ENCODE measurements around the gene VPS54.

DNA sequence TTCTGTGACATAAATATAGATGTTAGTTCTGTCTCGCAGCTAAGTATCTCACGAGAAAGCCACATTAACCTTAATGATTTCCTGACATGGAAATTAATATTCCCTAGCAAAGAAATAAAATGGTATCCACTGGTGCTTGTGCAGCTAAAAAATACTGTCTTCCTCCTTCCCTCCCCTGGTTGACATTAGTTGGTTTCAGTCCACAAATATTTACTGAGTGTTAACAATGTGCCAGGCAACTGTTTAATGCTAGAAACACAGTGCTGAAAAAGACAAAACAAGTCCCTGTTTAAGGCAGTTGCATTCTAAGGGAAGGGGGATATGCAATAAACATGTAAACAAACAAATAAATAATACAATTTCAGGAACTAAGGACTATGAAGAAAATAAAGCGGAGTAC lies 44.2 kb upstream of the VPS54 start:
- TF ChIP-seq, protein P1, sequence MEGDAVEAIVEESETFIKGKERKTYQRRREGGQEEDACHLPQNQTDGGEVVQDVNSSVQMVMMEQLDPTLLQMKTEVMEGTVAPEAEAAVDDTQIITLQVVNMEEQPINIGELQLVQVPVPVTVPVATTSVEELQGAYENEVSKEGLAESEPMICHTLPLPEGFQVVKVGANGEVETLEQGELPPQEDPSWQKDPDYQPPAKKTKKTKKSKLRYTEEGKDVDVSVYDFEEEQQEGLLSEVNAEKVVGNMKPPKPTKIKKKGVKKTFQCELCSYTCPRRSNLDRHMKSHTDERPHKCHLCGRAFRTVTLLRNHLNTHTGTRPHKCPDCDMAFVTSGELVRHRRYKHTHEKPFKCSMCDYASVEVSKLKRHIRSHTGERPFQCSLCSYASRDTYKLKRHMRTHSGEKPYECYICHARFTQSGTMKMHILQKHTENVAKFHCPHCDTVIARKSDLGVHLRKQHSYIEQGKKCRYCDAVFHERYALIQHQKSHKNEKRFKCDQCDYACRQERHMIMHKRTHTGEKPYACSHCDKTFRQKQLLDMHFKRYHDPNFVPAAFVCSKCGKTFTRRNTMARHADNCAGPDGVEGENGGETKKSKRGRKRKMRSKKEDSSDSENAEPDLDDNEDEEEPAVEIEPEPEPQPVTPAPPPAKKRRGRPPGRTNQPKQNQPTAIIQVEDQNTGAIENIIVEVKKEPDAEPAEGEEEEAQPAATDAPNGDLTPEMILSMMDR (IDR thresholded peaks at IDR 0.05), result no peak
- TF ChIP-seq, protein P2, sequence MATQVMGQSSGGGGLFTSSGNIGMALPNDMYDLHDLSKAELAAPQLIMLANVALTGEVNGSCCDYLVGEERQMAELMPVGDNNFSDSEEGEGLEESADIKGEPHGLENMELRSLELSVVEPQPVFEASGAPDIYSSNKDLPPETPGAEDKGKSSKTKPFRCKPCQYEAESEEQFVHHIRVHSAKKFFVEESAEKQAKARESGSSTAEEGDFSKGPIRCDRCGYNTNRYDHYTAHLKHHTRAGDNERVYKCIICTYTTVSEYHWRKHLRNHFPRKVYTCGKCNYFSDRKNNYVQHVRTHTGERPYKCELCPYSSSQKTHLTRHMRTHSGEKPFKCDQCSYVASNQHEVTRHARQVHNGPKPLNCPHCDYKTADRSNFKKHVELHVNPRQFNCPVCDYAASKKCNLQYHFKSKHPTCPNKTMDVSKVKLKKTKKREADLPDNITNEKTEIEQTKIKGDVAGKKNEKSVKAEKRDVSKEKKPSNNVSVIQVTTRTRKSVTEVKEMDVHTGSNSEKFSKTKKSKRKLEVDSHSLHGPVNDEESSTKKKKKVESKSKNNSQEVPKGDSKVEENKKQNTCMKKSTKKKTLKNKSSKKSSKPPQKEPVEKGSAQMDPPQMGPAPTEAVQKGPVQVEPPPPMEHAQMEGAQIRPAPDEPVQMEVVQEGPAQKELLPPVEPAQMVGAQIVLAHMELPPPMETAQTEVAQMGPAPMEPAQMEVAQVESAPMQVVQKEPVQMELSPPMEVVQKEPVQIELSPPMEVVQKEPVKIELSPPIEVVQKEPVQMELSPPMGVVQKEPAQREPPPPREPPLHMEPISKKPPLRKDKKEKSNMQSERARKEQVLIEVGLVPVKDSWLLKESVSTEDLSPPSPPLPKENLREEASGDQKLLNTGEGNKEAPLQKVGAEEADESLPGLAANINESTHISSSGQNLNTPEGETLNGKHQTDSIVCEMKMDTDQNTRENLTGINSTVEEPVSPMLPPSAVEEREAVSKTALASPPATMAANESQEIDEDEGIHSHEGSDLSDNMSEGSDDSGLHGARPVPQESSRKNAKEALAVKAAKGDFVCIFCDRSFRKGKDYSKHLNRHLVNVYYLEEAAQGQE (IDR thresholded peaks at IDR 0.05; ENCODE audit: insufficient read depth in 1 of 2, low read depth in 2 of 2, low read length in 1 of 2), result no peak
- TF ChIP-seq POLR2AphosphoS5 (IDR thresholded peaks at IDR 0.05; ENCODE audit: low read depth, low read length) (no peak), SIN3A (IDR thresholded peaks at IDR 0.05; ENCODE audit: borderline replicate concordance, insufficient read depth, low read depth, low read length) (no peak), TCF7L2 (IDR thresholded peaks at IDR 0.05; ENCODE audit: low read depth, low read length) (no peak)
